ENCODE results near the gene FAM149B1.

GRCh38 chr10:73205081-73205480, 37.2 kb downstream of the FAM149B1 start:
- no peak for TF ChIP-seq CTCF (IDR thresholded peaks at IDR 0.05; ENCODE audit: poor library complexity, severe bottlenecking)
- no peak for TF ChIP-seq REST (IDR thresholded peaks at IDR 0.05; ENCODE audit: borderline replicate concordance)
- TF ChIP-seq TAF1 (IDR thresholded peaks at IDR 0.05; ENCODE audit: low read depth): no peak

All from neural cell (in vitro differentiated cells).